HepG2 (cell line): ENCODE data around the gene INKA1. TPM values are rescaled to one million over a fixed set of nuclear protein-coding genes. Genes with fewer than 3 reads are reported as not detected.

Source experiments
- CEBPG ChIP-seq: IDR thresholded peaks from 2 replicates; pipeline ENCODE4 v1.6.1; 2016
- CHD4 ChIP-seq: fragments of 200-600 bp; sonication (generic); IDR thresholded peaks from 2 replicates; pipeline ENCODE4 v1.7.0; 2017; ENCODE audit warnings: mild to moderate bottlenecking, low read length, borderline replicate concordance
- DR1 ChIP-seq: sonication (generic); formaldehyde crosslinking; IDR thresholded peaks from 2 replicates; pipeline ENCODE4 v1.8.0; 2021; ENCODE audit warnings: mild to moderate bottlenecking, missing genetic modification reagents, inconsistent platforms
- ERF ChIP-seq: IDR thresholded peaks from 2 replicates; pipeline ENCODE4 v1.6.1; 2018; ENCODE audit warnings: missing biosample characterization, missing genetic modification reagents
- HNRNPK ChIP-seq: fragments of 200-400 bp; formaldehyde crosslinking; IDR thresholded peaks from 2 replicates; pipeline ENCODE4 v1.6.1; 2018; ENCODE audit warnings: low read length, low read depth, moderate library complexity, mild to moderate bottlenecking; ENCODE audit not compliant: poor library complexity, severe bottlenecking
- MNT ChIP-seq: fragments of 450-650 bp; IDR thresholded peaks from 2 replicates; pipeline ENCODE4 v1.6.1; 2016
- MXD3 ChIP-seq: IDR thresholded peaks from 2 replicates; pipeline ENCODE4 v1.6.1; 2016; ENCODE audit warnings: mild to moderate bottlenecking, missing biosample characterization, missing genetic modification reagents
- NFE2 ChIP-seq: sonication (generic); formaldehyde crosslinking; IDR thresholded peaks from 2 replicates; pipeline ENCODE4 v1.4.0; 2020; ENCODE audit warnings: missing genetic modification reagents
- SNAI1 ChIP-seq: sonication (generic); formaldehyde crosslinking; IDR thresholded peaks from 2 replicates; pipeline ENCODE4 v1.5.0; 2020; ENCODE audit warnings: mild to moderate bottlenecking, missing genetic modification reagents, borderline replicate concordance
- TEAD3 ChIP-seq: optimal IDR thresholded peaks from 2 replicates; pipeline ENCODE3; 2016; ENCODE audit warnings: borderline replicate concordance
- TFDP1 ChIP-seq: IDR thresholded peaks from 2 replicates; pipeline ENCODE4 v1.6.1; 2016; ENCODE audit warnings: missing compliant biosample characterization, missing genetic modification reagents, borderline replicate concordance
- ZNF468 ChIP-seq: sonication (generic); formaldehyde crosslinking; IDR thresholded peaks from 2 replicates; pipeline ENCODE4 v1.8.0; 2022; ENCODE audit warnings: mild to moderate bottlenecking, moderate library complexity, missing genetic modification reagents
- ZNF513 ChIP-seq: sonication (generic); formaldehyde crosslinking; conservative IDR thresholded peaks from 2 replicates; pipeline ENCODE4 v1.5.0; 2020; ENCODE audit warnings: missing genetic modification reagents
- ZNF598 ChIP-seq: sonication (generic); formaldehyde crosslinking; IDR thresholded peaks from 2 replicates; pipeline ENCODE4 v1.5.1; 2020; ENCODE audit warnings: mild to moderate bottlenecking, missing genetic modification reagents, borderline replicate concordance
- ZNF614 ChIP-seq: IDR thresholded peaks from 2 replicates; pipeline ENCODE4 v1.6.1; 2018; ENCODE audit warnings: missing biosample characterization, missing genetic modification reagents, inconsistent platforms, borderline replicate concordance
- polyA plus RNA-seq, 8 experiments: library from polyadenylated mRNA; depleted of rRNA in 3 of 8; stranded (reverse) in 7 of 8; unstranded in 1 of 8; fragments of >200 nt; fragmentation: Illumina TruSeq in 4 of 8; extraction: Trizol in 4 of 8; gene quantifications; 2 replicates each; pipeline versions ENCODE4 v1.2.1 to v1.2.3, GENCODE V29; 2011 to 2016; ENCODE audit warnings: low read depth in 4 of 8, missing spikeins in 1 of 8, mixed read lengths in 1 of 8; ENCODE audit not compliant: insufficient read depth in 1 of 8
- total RNA-seq, 5 experiments: library from RNA; depleted of rRNA; stranded (reverse); fragments of >200 nt; fragmentation: Illumina TruSeq; extraction: Trizol; gene quantifications; 2 replicates each; pipeline ENCODE4 v1.2.3, GENCODE V29; 2016; ENCODE audit warnings: low read depth in 1 of 5
- TF ChIP-seq, protein P1 (sequence below): IDR thresholded peaks from 2 replicates; pipeline ENCODE4 v1.6.1; 2016; ENCODE audit warnings: control low read depth
- TF ChIP-seq, protein P2 (sequence below): sonication (generic); IDR thresholded peaks from 2 replicates; pipeline ENCODE4 v1.6.1; 2016; ENCODE audit warnings: low read depth, borderline replicate concordance

The INKA1 gene
- total and polyA plus RNA-seq, 2 of the 13 experiments (the other 11 are each of a cell fraction or from before 2014, with no cell fraction given) = 0.22 to 0.41 TPM

DNA sequence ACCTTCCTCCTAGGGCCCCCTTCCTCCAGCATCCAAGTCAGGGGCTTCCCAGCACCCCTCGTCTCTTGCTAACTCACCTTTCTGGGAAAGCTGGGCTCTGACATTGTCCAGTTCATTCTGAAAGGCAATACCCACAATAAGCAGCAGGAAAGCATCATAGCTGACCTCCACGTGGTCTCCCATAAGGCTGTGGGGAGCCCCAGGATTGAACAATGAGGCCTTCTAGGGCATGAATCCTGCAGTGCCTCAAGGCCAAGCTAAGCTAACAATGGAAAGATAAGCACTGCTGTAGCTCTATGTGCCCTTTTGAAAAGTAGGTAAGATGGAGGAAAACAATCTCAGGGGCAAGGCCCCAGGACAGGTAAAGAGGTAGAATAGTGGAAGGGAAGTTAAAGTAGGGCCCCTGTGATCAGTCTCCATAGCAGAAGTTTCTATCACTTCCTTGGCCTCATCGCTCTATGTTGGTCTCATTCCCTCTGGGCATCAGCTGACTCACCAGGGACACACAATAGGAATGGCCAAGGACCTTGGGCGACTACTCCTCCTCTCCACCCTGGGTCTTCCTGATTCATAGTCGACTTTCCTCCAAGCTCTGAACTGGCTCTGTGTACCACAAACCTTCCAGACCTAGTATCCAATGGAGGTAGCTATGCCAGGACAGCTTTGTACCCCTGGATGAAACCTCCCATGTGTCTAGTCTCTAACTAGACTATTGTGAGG is 41.6 kb downstream of the INKA1 start (continued):
- TF ChIP-seq ZNF513 (CRISPR knock-in tag) (no peak), ZNF614 (CRISPR knock-in tag) (peak; percentile 63; the same call in 1 of the 2 replicates), TEAD3 (CRISPR knock-in tag) (peak; percentile 11), HNRNPK (no peak), TFDP1 (peak; percentile 70; the same call in 1 of the 2 replicates), CHD4 (no peak), NFE2 (CRISPR knock-in tag) (no peak), DR1 (CRISPR knock-in tag) (no peak), MXD3 (CRISPR knock-in tag) (no peak; the same call in 1 of the 2 replicates), ERF (CRISPR knock-in tag) (0 out of 2 replicates have a peak, but pooled peaks have one; percentile 51), MNT (peak; percentile 48; the same call in 1 of the 2 replicates), ZNF468 (no peak), ZNF598 (no peak), SNAI1 (CRISPR knock-in tag) (no peak), CEBPG (CRISPR knock-in tag) (no peak)
- TF ChIP-seq, protein P1, sequence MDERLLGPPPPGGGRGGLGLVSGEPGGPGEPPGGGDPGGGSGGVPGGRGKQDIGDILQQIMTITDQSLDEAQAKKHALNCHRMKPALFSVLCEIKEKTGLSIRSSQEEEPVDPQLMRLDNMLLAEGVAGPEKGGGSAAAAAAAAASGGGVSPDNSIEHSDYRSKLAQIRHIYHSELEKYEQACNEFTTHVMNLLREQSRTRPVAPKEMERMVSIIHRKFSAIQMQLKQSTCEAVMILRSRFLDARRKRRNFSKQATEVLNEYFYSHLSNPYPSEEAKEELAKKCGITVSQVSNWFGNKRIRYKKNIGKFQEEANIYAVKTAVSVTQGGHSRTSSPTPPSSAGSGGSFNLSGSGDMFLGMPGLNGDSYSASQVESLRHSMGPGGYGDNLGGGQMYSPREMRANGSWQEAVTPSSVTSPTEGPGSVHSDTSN (CRISPR knock-in tag) = no peak
- TF ChIP-seq, protein P2, sequence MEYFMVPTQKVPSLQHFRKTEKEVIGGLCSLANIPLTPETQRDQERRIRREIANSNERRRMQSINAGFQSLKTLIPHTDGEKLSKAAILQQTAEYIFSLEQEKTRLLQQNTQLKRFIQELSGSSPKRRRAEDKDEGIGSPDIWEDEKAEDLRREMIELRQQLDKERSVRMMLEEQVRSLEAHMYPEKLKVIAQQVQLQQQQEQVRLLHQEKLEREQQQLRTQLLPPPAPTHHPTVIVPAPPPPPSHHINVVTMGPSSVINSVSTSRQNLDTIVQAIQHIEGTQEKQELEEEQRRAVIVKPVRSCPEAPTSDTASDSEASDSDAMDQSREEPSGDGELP = no peak; the same call in 1 of the 2 replicates
